K562 (cell line): Measurements from ENCODE around the gene TMEM156. TPM values are rescaled to one million over a fixed set of nuclear protein-coding genes. Genes with fewer than 3 reads are reported as not detected.

Source experiments
- ATAC-seq: fragments of 200-7000 bp; cut with Tn5 transposase; 3 replicates; pipeline ENCODE4 v1.9.1; 2020; ENCODE audit warnings: moderate library complexity
- BruUV-seq: library from RNA; stranded (reverse); fragments of 400-500 nt; replicated peaks from 2 replicates; lab custom pipeline; 2021; lab: Mats Ljungman, UMichigan
- CTCF ChIA-PET: fragments of 300-600 bp; formaldehyde crosslinking; extraction: SDS; loops from one replicate; lab custom pipeline; 2021; ENCODE audit warnings: low intra/inter-chr PET ratio; lab: Yijun Ruan, JAX
- POLR2A ChIA-PET: fragments of 300-600, 350-650 bp; sonication (Branson Sonifier 250); formaldehyde crosslinking; extraction: SDS; loops from one replicate; lab custom pipeline; 2021; ENCODE audit warnings: antibody characterized with exemption, inconsistent platforms; lab: Yijun Ruan, JAX
- DNase-seq, 4 experiments: peaks; one replicate each; pipeline versions ENCODE4 v3.0.0 to v3.0.0-alpha.2; 2011 to 2018; ENCODE audit warnings: low spot score in 3 of 4, mixed read lengths in 3 of 4; ENCODE audit errors: extremely low read depth in 1 of 4
- FAIRE-seq: peaks from 2 replicates; lab custom pipeline; 2011; peaks lifted over from hg19 to GRCh38; lab: Jason Lieb, UNC
- H2AFZ ChIP-seq: 2 replicates; pipeline ENCODE4 v1.6.0; 2011; ENCODE audit warnings: low read depth, low read length, control low read depth, inconsistent platforms
- H3K27ac ChIP-seq: fragments of 200-600 bp; 3 replicates; pipeline ENCODE4 v1.8.0; 2011; ENCODE audit warnings: low read depth, mild to moderate bottlenecking, control low read depth, inconsistent platforms, low read length, moderate library complexity, mixed read lengths; ENCODE audit errors: extremely low read depth
- H3K27me3 ChIP-seq, 2 experiments: fragments of 300-600 bp in 1 of 2; 2 replicates in 1 of 2; 3 replicates in 1 of 2; pipeline versions ENCODE4 v1.6.0 to v1.8.0; 2011; ENCODE audit warnings: inconsistent platforms in 2 of 2, low read length in 2 of 2, mild to moderate bottlenecking in 1 of 2, mixed read lengths in 1 of 2, moderate library complexity in 1 of 2; ENCODE audit not compliant: control insufficient read depth in 2 of 2, insufficient read depth in 2 of 2
- H3K36me3 ChIP-seq: fragments of 300-600 bp; 3 replicates; pipeline ENCODE4 v1.8.0; 2011; ENCODE audit warnings: mild to moderate bottlenecking, low read length, inconsistent platforms; ENCODE audit not compliant: control insufficient read depth, insufficient read depth
- H3K4me1 ChIP-seq, 2 experiments: fragments of 200-600 bp in 1 of 2; replicated peaks in 1 of 2; 2 replicates in 1 of 2; 3 replicates in 1 of 2; pipeline versions ENCODE4 v1.5.1 to v1.8.0; 2011; ENCODE audit warnings: inconsistent platforms in 2 of 2, low read length in 2 of 2, mild to moderate bottlenecking in 1 of 2, mixed read lengths in 1 of 2, moderate library complexity in 1 of 2; ENCODE audit not compliant: control insufficient read depth in 2 of 2, insufficient read depth in 2 of 2
- H3K4me2 ChIP-seq: 2 replicates; pipeline ENCODE4 v1.6.1; 2011; ENCODE audit warnings: low read length, control low read depth, inconsistent platforms, mixed read lengths; ENCODE audit not compliant: insufficient read depth
- H3K4me3 ChIP-seq: fragments of 200-600 bp; sonication (generic), shearing (Covaris generic); 2 replicates; pipeline ENCODE4 v1.5.1; 2016; ENCODE audit warnings: control low read depth, inconsistent platforms
- H3K79me2 ChIP-seq: fragments of 200-600 bp; 3 replicates; pipeline ENCODE4 v1.8.0; 2011; ENCODE audit warnings: low read length, inconsistent platforms; ENCODE audit not compliant: control insufficient read depth, insufficient read depth
- H3K9ac ChIP-seq, 2 experiments: 2 replicates each; pipeline versions ENCODE4 v1.6.0 to v1.6.1; 2011; ENCODE audit warnings: low read depth in 2 of 2, low read length in 2 of 2, control low read depth in 1 of 2, inconsistent platforms in 1 of 2, mild to moderate bottlenecking in 1 of 2, mixed read lengths in 1 of 2; ENCODE audit not compliant: insufficient read depth in 1 of 2
- H3K9me1 ChIP-seq: one replicate; pipeline ENCODE4 v1.6.0; 2011; ENCODE audit warnings: inconsistent platforms, mild to moderate bottlenecking, low read length, moderate library complexity; ENCODE audit not compliant: control insufficient read depth, insufficient read depth
- H3K9me3 ChIP-seq: replicated peaks from 2 replicates; pipeline ENCODE4 v1.5.1; 2011; ENCODE audit warnings: low read depth, low read length, inconsistent platforms; ENCODE audit not compliant: control insufficient read depth, insufficient read depth
- H4K20me1 ChIP-seq: replicated peaks from 2 replicates; pipeline ENCODE4 v1.6.1; 2011; ENCODE audit warnings: low read length, inconsistent platforms, mixed read lengths; ENCODE audit not compliant: control insufficient read depth, insufficient read depth
- CBX5 ChIP-seq: IDR thresholded peaks from 2 replicates; pipeline ENCODE4 v1.6.1; 2014; ENCODE audit warnings: low read depth, borderline replicate concordance
- GTF2A2 ChIP-seq: IDR thresholded peaks from 2 replicates; pipeline ENCODE4 v1.6.1; 2016; ENCODE audit warnings: mild to moderate bottlenecking, missing genetic modification characterization, missing compliant biosample characterization
- IFI16 ChIP-seq: fragments of 250-450 bp; sonication (Bioruptor Pico); IDR thresholded peaks from 2 replicates; pipeline ENCODE4 v2.1.2; 2022; ENCODE audit warnings: mild to moderate bottlenecking, inconsistent platforms
- KDM1A ChIP-seq, 2 experiments: fragments of 450-650 bp; IDR thresholded peaks; 2 replicates each; pipeline ENCODE4 v1.6.1; 2016; ENCODE audit warnings: mild to moderate bottlenecking in 2 of 2
- NFYB ChIP-seq: IDR thresholded peaks from 2 replicates; pipeline ENCODE4 v1.6.1; 2011; ENCODE audit warnings: mild to moderate bottlenecking, moderate library complexity; ENCODE audit not compliant: insufficient read length; ENCODE audit errors: extremely low read depth
- RFX1 ChIP-seq: fragments of 450-650 bp; IDR thresholded peaks from 2 replicates; pipeline ENCODE4 v1.6.1; 2016; ENCODE audit warnings: mild to moderate bottlenecking, moderate library complexity
- SMARCA4 ChIP-seq: fragments of 450-650 bp; IDR thresholded peaks from 2 replicates; pipeline ENCODE4 v1.6.1; 2016
- ZFP36 ChIP-seq: fragments of 150-350 bp; IDR thresholded peaks from 2 replicates; pipeline ENCODE4 v1.6.1; 2018; ENCODE audit warnings: low read length, low read depth; ENCODE audit not compliant: partially characterized antibody
- ZFX ChIP-seq: sonication (generic); formaldehyde crosslinking; IDR thresholded peaks from 2 replicates; pipeline ENCODE4 v1.8.0; 2022; ENCODE audit warnings: mild to moderate bottlenecking, missing genetic modification reagents, moderate library complexity
- ZKSCAN1 ChIP-seq: fragments of 150-350 bp; IDR thresholded peaks from 2 replicates; pipeline ENCODE4 v1.6.1; 2016; ENCODE audit warnings: low read depth, low read length
- ZNF507 ChIP-seq: conservative IDR thresholded peaks from 2 replicates; pipeline ENCODE4 v1.6.1; 2017; ENCODE audit warnings: missing genetic modification characterization, missing compliant biosample characterization
- WGBS: fragments of 100-300 bp; shearing (Covaris generic); methylation state at CpG from one replicate; pipeline ENCODE4 v1.1.6; 2016; ENCODE audit warnings: low coverage, mixed read lengths; ENCODE audit not compliant: insufficient coverage; ENCODE audit errors: missing lambda C conversion rate; 5-methylcytosine and 5-hydroxymethylcytosine counted together
- in situ Hi-C: fragments of 300-500 bp; cut with MboI; formaldehyde crosslinking; loops from 4 replicates; pipeline ENCODE4 v1.15.0; 2018; ENCODE audit warnings: inconsistent platforms, mixed read lengths
- intact Hi-C: fragments of 100-400 bp; cut with micrococcal nuclease; formaldehyde crosslinking; loops from 2 replicates; pipeline ENCODE4 v1.14.2; 2022
- polyA plus RNA-seq, 8 experiments: library from polyadenylated mRNA; depleted of rRNA in 4 of 8; stranded (reverse) in 5 of 8; unstranded in 3 of 8; fragments of >200 nt; fragmentation: Nextera tagmentation in 2 of 8; fragmentation: Illumina TruSeq in 1 of 8; extraction: Ambion mirVana in 2 of 8; extraction: Trizol in 1 of 8; gene quantifications; 2 replicates each; pipeline versions ENCODE4 v1.2.1 to v1.2.3, GENCODE V29; 2011 to 2014; ENCODE audit warnings: inconsistent platforms in 1 of 8, missing spikeins in 1 of 8
- total RNA-seq, 7 experiments: library from RNA; depleted of rRNA in 6 of 7; stranded (reverse); fragments of >200 nt in 6 of 7; fragmentation: Illumina TruSeq in 2 of 7; extraction: Trizol in 2 of 7; gene quantifications; 2 replicates each; pipeline versions ENCODE4 v1.2.1 to v1.2.3, GENCODE V29; 2011 to 2021; ENCODE audit warnings: low replicate concordance in 1 of 7
- TF ChIP-seq, protein P1 (sequence below), 2 experiments: fragments of 450-650 bp; IDR thresholded peaks; 2 replicates each; pipeline ENCODE4 v1.6.1; 2018; ENCODE audit warnings: mild to moderate bottlenecking in 2 of 2, low read depth in 1 of 2; ENCODE audit not compliant: partially characterized antibody in 2 of 2

TMEM156 gene
- total and polyA plus RNA-seq, 9 of the 15 experiments (the other 6 are each of a cell fraction or from before 2014, with no cell fraction given): 3.5 to 9.6 (median 6.4) TPM

DNA sequence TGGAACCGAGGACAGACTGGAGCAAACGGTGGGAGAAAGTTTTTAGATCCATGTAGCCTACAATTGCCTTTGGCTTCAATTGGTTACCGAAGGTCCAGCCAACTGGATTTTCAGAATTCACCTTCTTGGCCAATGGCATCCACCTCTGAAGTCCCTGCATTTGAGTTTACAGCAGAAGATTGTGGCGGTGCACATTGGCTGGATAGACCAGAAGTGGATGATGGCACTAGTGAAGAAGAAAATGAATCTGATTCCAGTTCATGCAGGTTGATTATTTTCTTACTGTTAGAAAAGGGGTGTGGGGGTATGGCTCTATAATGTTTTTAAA lies 30.5 kb upstream of the TMEM156 start:
- intact Hi-C loops: no loop called here
- no peak overlapping the region for H3K4me3 ChIP-seq
- in situ Hi-C loops: no loop called here
- no peak for DNase-seq
- no peak overlapping the region for H3K9ac ChIP-seq
- no peaks in the 10 kb centered on the region for H3K36me3 ChIP-seq
- no TSS peak for BruUV-seq
- ATAC-seq: no peak
- no peak for FAIRE-seq
- no peaks in the 10 kb centered on the region for H3K9me3 ChIP-seq
- H3K4me1 ChIP-seq: no peaks in the 10 kb centered on the region
- H3K27me3 ChIP-seq: no peaks in the 10 kb centered on the region
- H2AFZ ChIP-seq: no peak overlapping the region
- H3K4me2 ChIP-seq: no peak overlapping the region
- H3K9me1 ChIP-seq: no peaks in the 10 kb centered on the region
- 72% methylated on average over 4 of the region's 4 CpGs for WGBS
- H4K20me1 ChIP-seq: no peaks in the 10 kb centered on the region
- no peaks in the 10 kb centered on the region; the same call in 2 of the 3 replicates for H3K79me2 ChIP-seq
- H3K27ac ChIP-seq: no peak overlapping the region
- TF ChIP-seq ZNF507 (tag) (no peak), ZKSCAN1 (no peak), IFI16 (no peak), ZFX (CRISPR knock-in tag) (no peak), ZFP36 (no peak)
- CTCF ChIA-PET: no interaction called here
- POLR2A ChIA-PET: interaction anchor here (1.3 kb wide), 1 partner anchor 11 kb away, joined by 3 read pairs; no protein-coding TSS in a partner anchor

DNA sequence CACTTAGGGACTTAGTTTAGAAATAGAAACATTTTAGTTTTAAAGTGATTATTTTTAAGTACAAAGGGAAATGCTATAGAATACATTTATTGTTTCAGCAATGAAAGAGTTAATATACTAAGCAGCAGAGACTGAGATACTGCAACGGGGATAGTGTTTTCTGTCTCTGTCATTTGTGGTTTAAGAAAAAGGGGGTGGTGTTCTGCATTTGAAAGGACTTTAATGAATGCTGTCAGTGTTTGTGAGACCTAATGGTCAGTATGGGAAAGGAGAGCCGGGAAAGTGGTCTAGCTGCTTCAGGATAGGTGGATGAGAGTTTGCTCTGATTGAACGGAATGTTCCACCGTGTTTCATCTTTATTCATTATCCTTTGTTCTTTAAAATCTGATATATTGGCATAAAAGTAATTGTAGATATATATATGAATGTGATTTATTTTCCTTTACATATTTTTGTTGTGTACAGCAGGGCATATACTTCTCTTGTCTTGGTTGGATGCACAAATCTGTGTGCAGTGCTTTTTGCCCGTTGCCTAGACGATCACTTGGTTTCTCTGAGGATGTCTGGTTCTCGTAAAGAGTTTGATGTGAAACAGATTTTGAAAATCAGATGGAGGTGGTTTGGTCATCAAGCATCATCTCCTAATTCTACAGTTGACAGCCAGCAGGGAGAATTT lies 30.0 kb upstream of the TMEM156 start, which contains the start of gene KLHL5:
KLHL5 (plus strand) TSS at position 139 of the 676 bp plus-strand sequence; CDS start at position 560, 421 bp downstream.
- no peak for DNase-seq
- 44% methylated on average over 7 of the region's 7 CpGs for WGBS
- Histone ChIP-seq H3K4me2 (no peak within 1 kb of the TSS), H3K36me3 (no peaks in the 10 kb centered on the region), H3K9ac (no peak within 1 kb of the TSS), H2AFZ (no peak within 1 kb of the TSS), H3K4me1 (no peaks in the 10 kb centered on the region), H3K9me3 (no peaks in the 10 kb centered on the region), H3K9me1 (no peaks in the 10 kb centered on the region), H3K27ac (no peak within 1 kb of the TSS), H4K20me1 (no peaks in the 10 kb centered on the region), H3K4me3 (no peak within 1 kb of the TSS), H3K27me3 (no peaks in the 10 kb centered on the region), H3K79me2 (no peaks in the 10 kb centered on the region; the same call in 2 of the 3 replicates)
- FAIRE-seq: no peak
- in situ Hi-C loops (no loop called here), intact Hi-C loops (no loop called here)
- BruUV-seq: no TSS peak
- ATAC-seq: no peak; the same call in 2 of the 3 replicates
- CTCF ChIA-PET: no interaction called here
- POLR2A ChIA-PET: no interaction called here
- TF ChIP-seq RFX1: peak; percentile 37; the same call in 1 of the 2 replicates
- no peak for TF ChIP-seq NFYB
- TF ChIP-seq, protein P1, sequence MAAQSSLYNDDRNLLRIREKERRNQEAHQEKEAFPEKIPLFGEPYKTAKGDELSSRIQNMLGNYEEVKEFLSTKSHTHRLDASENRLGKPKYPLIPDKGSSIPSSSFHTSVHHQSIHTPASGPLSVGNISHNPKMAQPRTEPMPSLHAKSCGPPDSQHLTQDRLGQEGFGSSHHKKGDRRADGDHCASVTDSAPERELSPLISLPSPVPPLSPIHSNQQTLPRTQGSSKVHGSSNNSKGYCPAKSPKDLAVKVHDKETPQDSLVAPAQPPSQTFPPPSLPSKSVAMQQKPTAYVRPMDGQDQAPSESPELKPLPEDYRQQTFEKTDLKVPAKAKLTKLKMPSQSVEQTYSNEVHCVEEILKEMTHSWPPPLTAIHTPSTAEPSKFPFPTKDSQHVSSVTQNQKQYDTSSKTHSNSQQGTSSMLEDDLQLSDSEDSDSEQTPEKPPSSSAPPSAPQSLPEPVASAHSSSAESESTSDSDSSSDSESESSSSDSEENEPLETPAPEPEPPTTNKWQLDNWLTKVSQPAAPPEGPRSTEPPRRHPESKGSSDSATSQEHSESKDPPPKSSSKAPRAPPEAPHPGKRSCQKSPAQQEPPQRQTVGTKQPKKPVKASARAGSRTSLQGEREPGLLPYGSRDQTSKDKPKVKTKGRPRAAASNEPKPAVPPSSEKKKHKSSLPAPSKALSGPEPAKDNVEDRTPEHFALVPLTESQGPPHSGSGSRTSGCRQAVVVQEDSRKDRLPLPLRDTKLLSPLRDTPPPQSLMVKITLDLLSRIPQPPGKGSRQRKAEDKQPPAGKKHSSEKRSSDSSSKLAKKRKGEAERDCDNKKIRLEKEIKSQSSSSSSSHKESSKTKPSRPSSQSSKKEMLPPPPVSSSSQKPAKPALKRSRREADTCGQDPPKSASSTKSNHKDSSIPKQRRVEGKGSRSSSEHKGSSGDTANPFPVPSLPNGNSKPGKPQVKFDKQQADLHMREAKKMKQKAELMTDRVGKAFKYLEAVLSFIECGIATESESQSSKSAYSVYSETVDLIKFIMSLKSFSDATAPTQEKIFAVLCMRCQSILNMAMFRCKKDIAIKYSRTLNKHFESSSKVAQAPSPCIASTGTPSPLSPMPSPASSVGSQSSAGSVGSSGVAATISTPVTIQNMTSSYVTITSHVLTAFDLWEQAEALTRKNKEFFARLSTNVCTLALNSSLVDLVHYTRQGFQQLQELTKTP (IDR thresholded peaks at IDR 0.05; ENCODE audit: low read depth in 1 of 2, partially characterized antibody in 2 of 2): no peak
- no peak for TF ChIP-seq CBX5
- TF ChIP-seq KDM1A (IDR thresholded peaks at IDR 0.05): 0 out of 4 replicates have a peak, but pooled peaks of 1 of the 2 experiments have one; percentile 15
- TF ChIP-seq GTF2A2 (tag): no peak
- no peak for TF ChIP-seq SMARCA4
